ENCODE data around the gene EFTUD2.
A peak's percentile ranks its signal among the peaks of the same experiment; 100 is the strongest.

EFTUD2 gene

GRCh38 chr17:44924107-44924544 is 24.9 kb upstream of the EFTUD2 start:
- Histone ChIP-seq H3K27ac (ENCODE audit: low read depth, low read length) (no peak overlapping the region), H3K27me3 (ENCODE audit: insufficient read depth, low read length, poor library complexity) (no peaks in the 10 kb centered on the region), H3K4me1 (ENCODE audit: control insufficient read depth, low read depth, low read length) (no peaks in the 10 kb centered on the region), H2BK15ac (replicated peaks; ENCODE audit: low read depth) (no peak overlapping the region), H3K4me2 (ENCODE audit: low read length) (no peak overlapping the region), H3K4ac (ENCODE audit: low read depth, low read length) (no peak overlapping the region), H3K18ac (ENCODE audit: low read length) (no peak overlapping the region), H3K9ac (ENCODE audit: low read length) (no peak overlapping the region), H4K8ac (ENCODE audit: low read depth, low read length) (no peak overlapping the region), H3K4me3 (ENCODE audit: low read length) (no peak overlapping the region), H3K36me3 (ENCODE audit: control insufficient read depth, insufficient read depth, low read length) (peaks cover 22% of the 10 kb centered on the region), H2BK120ac (ENCODE audit: low read depth, low read length) (no peak overlapping the region), H3K23ac (ENCODE audit: low read length) (no peak overlapping the region), H4K5ac (ENCODE audit: low read length) (no peak overlapping the region), H3K79me1 (ENCODE audit: low read length) (no peaks in the 10 kb centered on the region), H3K56ac (ENCODE audit: low read length) (no peak overlapping the region), H3K79me2 (ENCODE audit: control insufficient read depth, insufficient read depth, low read length) (no peaks in the 10 kb centered on the region), H2AK5ac (ENCODE audit: low read length) (no peak overlapping the region), H2BK5ac (ENCODE audit: low read length) (no peak overlapping the region)
- DNase-seq, result no peak
- WGBS (ENCODE audit: extremely low coverage, insufficient coverage, low lambda C conversion rate), result no CpG with 5 or more reads among the region's 9 CpGs

DNA sequence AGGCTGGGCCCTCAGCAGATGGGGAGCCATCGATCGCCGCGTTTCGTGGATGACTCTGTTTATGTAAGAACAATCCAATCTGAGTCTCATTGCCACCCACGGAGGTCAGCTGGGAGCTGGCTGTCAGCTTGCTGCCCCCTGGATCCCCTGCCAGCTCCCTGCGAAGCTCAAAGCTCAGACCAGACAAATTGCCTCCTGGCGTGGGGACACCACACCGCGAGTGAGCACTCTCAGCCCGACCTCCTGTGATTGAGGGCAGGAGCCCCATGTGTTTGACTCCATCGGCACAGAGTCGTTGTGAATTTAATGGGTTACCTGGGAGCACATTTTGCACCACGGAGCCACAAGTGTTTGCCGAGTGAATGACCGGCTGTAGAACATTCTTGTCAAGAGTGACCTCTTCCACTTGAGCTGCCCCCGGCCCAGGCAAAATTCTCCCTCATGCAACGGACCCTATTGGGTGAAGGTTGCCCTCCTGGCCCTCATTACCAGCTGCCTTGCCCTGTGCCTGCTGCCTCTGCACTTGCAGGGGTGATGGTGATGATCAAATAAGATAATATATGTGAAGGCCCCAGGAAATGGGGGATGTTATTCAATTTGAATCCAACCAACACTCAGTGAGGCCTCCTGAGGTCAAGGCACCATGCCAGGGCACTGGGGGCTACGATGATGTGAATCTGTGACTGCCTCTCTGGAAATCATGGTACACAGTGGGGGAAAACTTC is 23.7 kb upstream of the EFTUD2 start:
- Histone ChIP-seq H2BK15ac (replicated peaks; ENCODE audit: low read depth) (no peak overlapping the region), H3K4me1 (ENCODE audit: control insufficient read depth, low read depth, low read length) (no peaks in the 10 kb centered on the region), H3K36me3 (ENCODE audit: control insufficient read depth, insufficient read depth, low read length) (peaks cover 16% of the 10 kb centered on the region), H4K5ac (ENCODE audit: low read length) (no peak overlapping the region), H2BK120ac (ENCODE audit: low read depth, low read length) (no peak overlapping the region), H3K4me2 (ENCODE audit: low read length) (no peak overlapping the region), H4K8ac (ENCODE audit: low read depth, low read length) (no peak overlapping the region), H3K18ac (ENCODE audit: low read length) (no peak overlapping the region), H3K79me2 (ENCODE audit: control insufficient read depth, insufficient read depth, low read length) (no peaks in the 10 kb centered on the region), H3K4ac (ENCODE audit: low read depth, low read length) (no peak overlapping the region), H3K56ac (ENCODE audit: low read length) (no peak overlapping the region), H3K4me3 (ENCODE audit: low read length) (no peak overlapping the region), H3K23ac (ENCODE audit: low read length) (no peak overlapping the region), H3K9ac (ENCODE audit: low read length) (no peak overlapping the region), H3K79me1 (ENCODE audit: low read length) (no peaks in the 10 kb centered on the region), H3K27me3 (ENCODE audit: insufficient read depth, low read length, poor library complexity) (no peaks in the 10 kb centered on the region), H2AK5ac (ENCODE audit: low read length) (no peak overlapping the region), H3K27ac (ENCODE audit: low read depth, low read length) (no peak overlapping the region), H2BK5ac (ENCODE audit: low read length) (no peak overlapping the region)
- whole genome bisulfite sequencing (ENCODE audit: extremely low coverage, insufficient coverage, low lambda C conversion rate), result no CpG with 5 or more reads among the region's 19 CpGs
- no peak for DNase-seq

DNA sequence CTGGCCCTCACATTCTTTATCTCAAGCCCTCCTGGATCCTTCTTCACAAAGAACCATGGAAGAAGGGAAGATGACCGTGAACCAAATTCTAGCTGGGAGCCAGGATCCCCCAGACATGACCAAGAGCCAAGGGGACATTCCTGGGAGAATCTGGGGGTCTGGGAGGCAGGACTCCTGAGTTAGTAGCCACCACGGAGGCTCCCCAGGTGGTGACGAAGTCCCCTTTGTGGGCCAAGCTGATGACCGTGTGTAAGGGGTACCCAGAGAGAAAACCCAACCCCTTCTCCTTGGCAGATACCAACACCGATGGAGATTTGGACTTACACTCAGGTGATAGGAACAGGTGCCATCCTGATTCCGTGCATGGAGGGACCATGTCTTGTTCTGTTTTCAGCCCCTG is 22.9 kb upstream of the EFTUD2 start:
- H3K79me2 ChIP-seq (ENCODE audit: control insufficient read depth, insufficient read depth, low read length), result no peaks in the 10 kb centered on the region
- peaks cover 10% of the 10 kb centered on the region for H3K36me3 ChIP-seq (ENCODE audit: control insufficient read depth, insufficient read depth, low read length)
- no peak overlapping the region for H2BK5ac ChIP-seq (ENCODE audit: low read length)
- no peak for DNase-seq
- H3K79me1 ChIP-seq (ENCODE audit: low read length), result no peaks in the 10 kb centered on the region
- H3K23ac ChIP-seq (ENCODE audit: low read length), result no peak overlapping the region
- H3K4me3 ChIP-seq (ENCODE audit: low read length), result no peak overlapping the region
- H4K8ac ChIP-seq (ENCODE audit: low read depth, low read length), result no peak overlapping the region
- no peak overlapping the region for H3K56ac ChIP-seq (ENCODE audit: low read length)
- no peak overlapping the region for H2BK15ac ChIP-seq (replicated peaks; ENCODE audit: low read depth)
- no peak overlapping the region for H3K9ac ChIP-seq (ENCODE audit: low read length)
- H3K27me3 ChIP-seq (ENCODE audit: insufficient read depth, low read length, poor library complexity), result no peaks in the 10 kb centered on the region
- H2BK120ac ChIP-seq (ENCODE audit: low read depth, low read length), result no peak overlapping the region
- H2AK5ac ChIP-seq (ENCODE audit: low read length), result no peak overlapping the region
- H3K4ac ChIP-seq (ENCODE audit: low read depth, low read length), result no peak overlapping the region
- no peak overlapping the region for H3K18ac ChIP-seq (ENCODE audit: low read length)
- no CpG with 5 or more reads among the region's 6 CpGs for WGBS (ENCODE audit: extremely low coverage, insufficient coverage, low lambda C conversion rate)
- H4K5ac ChIP-seq (ENCODE audit: low read length), result no peak overlapping the region
- no peaks in the 10 kb centered on the region for H3K4me1 ChIP-seq (ENCODE audit: control insufficient read depth, low read depth, low read length)
- no peak overlapping the region for H3K27ac ChIP-seq (ENCODE audit: low read depth, low read length)
- H3K4me2 ChIP-seq (ENCODE audit: low read length), result no peak overlapping the region

- Histone ChIP-seq H3K27ac (ENCODE audit: low read depth, low read length) (no peak overlapping the region), H3K4me1 (ENCODE audit: control insufficient read depth, low read depth, low read length) (no peaks in the 10 kb centered on the region), H3K79me2 (ENCODE audit: control insufficient read depth, insufficient read depth, low read length) (no peaks in the 10 kb centered on the region), H3K27me3 (ENCODE audit: insufficient read depth, low read length, poor library complexity) (no peaks in the 10 kb centered on the region), H3K4me2 (ENCODE audit: low read length) (no peak overlapping the region), H3K9ac (ENCODE audit: low read length) (no peak overlapping the region), H3K23ac (ENCODE audit: low read length) (no peak overlapping the region), H2BK15ac (replicated peaks; ENCODE audit: low read depth) (no peak overlapping the region), H3K4ac (ENCODE audit: low read depth, low read length) (no peak overlapping the region), H4K8ac (ENCODE audit: low read depth, low read length) (no peak overlapping the region), H2BK120ac (ENCODE audit: low read depth, low read length) (no peak overlapping the region), H3K79me1 (ENCODE audit: low read length) (no peaks in the 10 kb centered on the region), H3K4me3 (ENCODE audit: low read length) (no peak overlapping the region), H4K5ac (ENCODE audit: low read length) (no peak overlapping the region), H3K18ac (ENCODE audit: low read length) (no peak overlapping the region), H2BK5ac (ENCODE audit: low read length) (no peak overlapping the region), H2AK5ac (ENCODE audit: low read length) (no peak overlapping the region), H3K36me3 (ENCODE audit: control insufficient read depth, insufficient read depth, low read length) (peaks cover 6% of the 10 kb centered on the region), H3K56ac (ENCODE audit: low read length) (no peak overlapping the region)
- no CpG with 5 or more reads among the region's 11 CpGs for WGBS (ENCODE audit: extremely low coverage, insufficient coverage, low lambda C conversion rate)
- peak; percentile 58 for DNase-seq
Observed at GRCh38 chr17:44921122-44921882, 22.1 kb upstream of the EFTUD2 start.

GRCh38 chr17:44920565-44920940 is 21.3 kb upstream of the EFTUD2 start:
- no peak overlapping the region for H4K8ac ChIP-seq (ENCODE audit: low read depth, low read length)
- no peak overlapping the region for H3K4me2 ChIP-seq (ENCODE audit: low read length)
- no peak overlapping the region for H3K27ac ChIP-seq (ENCODE audit: low read depth, low read length)
- no peak overlapping the region for H3K4ac ChIP-seq (ENCODE audit: low read depth, low read length)
- no peak overlapping the region for H2AK5ac ChIP-seq (ENCODE audit: low read length)
- no peak overlapping the region for H2BK5ac ChIP-seq (ENCODE audit: low read length)
- no peak overlapping the region for H3K23ac ChIP-seq (ENCODE audit: low read length)
- no peak overlapping the region for H3K9ac ChIP-seq (ENCODE audit: low read length)
- WGBS (ENCODE audit: extremely low coverage, insufficient coverage, low lambda C conversion rate), result no CpG with 5 or more reads among the region's 7 CpGs
- H3K79me1 ChIP-seq (ENCODE audit: low read length), result no peaks in the 10 kb centered on the region
- H3K18ac ChIP-seq (ENCODE audit: low read length), result no peak overlapping the region
- H4K5ac ChIP-seq (ENCODE audit: low read length), result no peak overlapping the region
- H3K27me3 ChIP-seq (ENCODE audit: insufficient read depth, low read length, poor library complexity), result no peaks in the 10 kb centered on the region
- no peak overlapping the region for H2BK120ac ChIP-seq (ENCODE audit: low read depth, low read length)
- H3K56ac ChIP-seq (ENCODE audit: low read length), result no peak overlapping the region
- H3K4me3 ChIP-seq (ENCODE audit: low read length), result no peak overlapping the region
- no peaks in the 10 kb centered on the region for H3K79me2 ChIP-seq (ENCODE audit: control insufficient read depth, insufficient read depth, low read length)
- no peaks in the 10 kb centered on the region for H3K36me3 ChIP-seq (ENCODE audit: control insufficient read depth, insufficient read depth, low read length)
- H2BK15ac ChIP-seq (replicated peaks; ENCODE audit: low read depth), result no peak overlapping the region
- H3K4me1 ChIP-seq (ENCODE audit: control insufficient read depth, low read depth, low read length), result no peaks in the 10 kb centered on the region
- DNase-seq, result no peak
